Mesothelial cell of epicardium (in vitro differentiated cells): Measurements from ENCODE around the gene SLC34A1. TPM values are rescaled to one million over a fixed set of nuclear protein-coding genes. Genes with fewer than 3 reads are reported as not detected.
"Not testable (repeated sequence)": the region's sequence is repeated elsewhere in the genome, so short reads cannot be mapped to it uniquely, and the experiment has no call there.

Experiments
- DNase-seq, 2 experiments: peaks; one replicate each; pipeline ENCODE4 v3.0.0; 2021; ENCODE audit warnings: low spot score in 2 of 2; ENCODE audit not compliant: unreplicated experiment in 2 of 2
- H3K27ac Mint-ChIP-seq: 2 replicates; pipeline ENCODE4 v1.8.0; 2021; ENCODE audit warnings: mixed read lengths
- H3K27me3 Mint-ChIP-seq: 2 replicates; pipeline ENCODE4 v1.8.0; 2021; ENCODE audit warnings: low read depth, mixed read lengths
- H3K36me3 Mint-ChIP-seq: 2 replicates; pipeline ENCODE4 v1.8.0; 2021; ENCODE audit warnings: mixed read lengths
- H3K4me1 Mint-ChIP-seq: 2 replicates; pipeline ENCODE4 v1.8.0; 2021; ENCODE audit warnings: mixed read lengths
- H3K4me3 Mint-ChIP-seq: 2 replicates; pipeline ENCODE4 v1.8.0; 2021; ENCODE audit warnings: mild to moderate bottlenecking, moderate library complexity, mixed read lengths
- H3K9me3 Mint-ChIP-seq: 2 replicates; pipeline ENCODE4 v1.8.0; 2021; ENCODE audit warnings: mixed read lengths
- total RNA-seq: library from RNA; stranded (reverse); gene quantifications from 3 replicates; pipeline ENCODE4 v1.2.1, GENCODE V29; 2021
- TF ChIP-seq, protein P1 (sequence below): fragments of 200-600 bp; sonication (generic); IDR thresholded peaks from one replicate; pipeline ENCODE4 v1.5.0; 2021; ENCODE audit warnings: antibody characterized with exemption; ENCODE audit not compliant: unreplicated experiment

The SLC34A1 gene
- total RNA-seq, 1 donor from 2014 or later: not detected

DNA sequence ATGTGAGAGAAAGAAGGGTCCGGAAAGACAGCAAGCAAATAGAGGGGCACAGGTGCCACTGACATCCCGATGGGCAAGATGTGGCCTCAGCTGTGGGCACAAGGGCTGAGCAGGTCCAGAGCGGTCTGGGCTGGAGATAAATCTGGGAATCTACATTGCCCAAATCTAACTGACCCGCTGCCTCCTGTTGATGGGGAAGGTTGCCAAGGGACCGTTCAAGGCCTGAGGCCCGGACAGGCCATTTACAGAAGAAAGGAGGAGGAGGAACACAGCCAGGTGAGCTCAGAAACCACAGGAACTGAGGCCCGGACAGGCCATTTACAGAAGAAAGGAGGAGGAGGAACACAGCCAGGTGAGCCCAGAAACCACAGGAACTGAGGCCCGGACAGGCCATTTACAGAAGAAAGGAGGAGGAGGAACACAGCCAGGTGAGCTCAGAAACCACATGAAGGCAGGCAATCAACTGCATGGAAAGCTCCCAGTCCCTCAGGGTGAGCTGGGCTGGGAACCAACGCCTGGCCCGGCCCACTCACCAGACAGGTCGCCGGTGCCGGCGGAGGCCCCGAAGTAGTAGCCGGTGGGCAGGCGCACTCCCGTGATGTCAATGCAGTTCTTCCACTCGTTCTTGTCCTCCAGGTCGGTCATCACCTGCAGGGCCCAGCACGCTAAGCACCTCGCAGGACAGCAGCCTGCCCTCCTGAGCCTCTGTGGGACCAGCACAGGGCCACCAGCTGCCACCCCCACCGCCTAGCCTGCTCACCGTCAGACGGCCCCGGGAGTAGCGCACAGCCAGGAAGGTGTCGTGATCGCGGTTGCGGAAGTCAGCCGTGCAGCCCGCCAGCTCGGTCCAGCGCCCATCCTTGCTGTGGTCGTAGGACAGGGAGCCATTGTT is 47.4 kb upstream of the SLC34A1 start:
- no peak overlapping the region for H3K4me3 Mint-ChIP-seq
- TF ChIP-seq, protein P1, sequence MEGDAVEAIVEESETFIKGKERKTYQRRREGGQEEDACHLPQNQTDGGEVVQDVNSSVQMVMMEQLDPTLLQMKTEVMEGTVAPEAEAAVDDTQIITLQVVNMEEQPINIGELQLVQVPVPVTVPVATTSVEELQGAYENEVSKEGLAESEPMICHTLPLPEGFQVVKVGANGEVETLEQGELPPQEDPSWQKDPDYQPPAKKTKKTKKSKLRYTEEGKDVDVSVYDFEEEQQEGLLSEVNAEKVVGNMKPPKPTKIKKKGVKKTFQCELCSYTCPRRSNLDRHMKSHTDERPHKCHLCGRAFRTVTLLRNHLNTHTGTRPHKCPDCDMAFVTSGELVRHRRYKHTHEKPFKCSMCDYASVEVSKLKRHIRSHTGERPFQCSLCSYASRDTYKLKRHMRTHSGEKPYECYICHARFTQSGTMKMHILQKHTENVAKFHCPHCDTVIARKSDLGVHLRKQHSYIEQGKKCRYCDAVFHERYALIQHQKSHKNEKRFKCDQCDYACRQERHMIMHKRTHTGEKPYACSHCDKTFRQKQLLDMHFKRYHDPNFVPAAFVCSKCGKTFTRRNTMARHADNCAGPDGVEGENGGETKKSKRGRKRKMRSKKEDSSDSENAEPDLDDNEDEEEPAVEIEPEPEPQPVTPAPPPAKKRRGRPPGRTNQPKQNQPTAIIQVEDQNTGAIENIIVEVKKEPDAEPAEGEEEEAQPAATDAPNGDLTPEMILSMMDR: no peak
- no peaks in the 10 kb centered on the region for H3K4me1 Mint-ChIP-seq
- H3K36me3 Mint-ChIP-seq: peaks cover 30% of the 10 kb centered on the region
- DNase-seq: no peak
- H3K27me3 Mint-ChIP-seq: no peaks in the 10 kb centered on the region
- no peaks in the 10 kb centered on the region for H3K9me3 Mint-ChIP-seq
- no peak overlapping the region for H3K27ac Mint-ChIP-seq

DNA sequence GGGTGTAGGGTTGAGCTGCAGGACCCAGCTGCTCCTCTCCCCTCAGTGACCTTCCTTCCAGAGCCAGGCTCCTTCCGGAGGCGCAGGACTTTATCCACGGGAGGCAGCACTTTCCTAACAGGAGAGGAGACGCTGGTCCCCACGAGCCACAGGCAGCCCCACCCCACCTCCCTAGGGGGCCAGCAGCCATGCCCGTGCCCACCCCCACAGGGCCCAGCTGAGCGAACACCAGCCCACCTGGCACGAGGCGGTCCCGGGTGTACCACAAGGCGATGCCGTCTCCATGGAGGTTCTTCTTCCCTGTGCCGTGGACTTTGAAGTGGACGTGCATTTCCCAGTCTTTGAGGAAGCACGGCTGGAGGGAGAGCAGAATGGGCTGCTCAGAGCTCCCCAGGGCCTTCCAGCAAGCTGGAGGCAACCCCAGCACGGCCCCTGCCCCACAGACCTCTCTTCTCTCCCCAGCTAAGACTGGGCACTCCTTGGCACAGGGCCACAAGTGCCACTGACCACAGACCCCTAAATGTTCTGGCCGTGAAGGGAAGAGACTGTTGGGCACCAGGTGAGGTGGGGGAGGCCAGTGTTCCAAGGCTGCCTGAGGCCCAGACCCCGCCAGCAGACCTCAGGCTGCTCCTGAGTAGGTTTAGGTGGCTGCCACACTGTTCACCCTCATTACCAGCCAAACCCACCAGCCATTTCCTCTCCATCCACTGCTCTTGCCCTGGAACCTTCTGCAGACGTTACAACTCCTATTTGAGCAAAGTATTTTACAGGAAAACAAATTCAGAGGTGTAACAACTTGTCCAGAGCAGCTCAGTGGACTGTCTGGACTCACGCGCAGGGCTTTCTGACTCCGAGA is 45.8 kb upstream of the SLC34A1 start:
- Mint-ChIP-seq H3K27me3 (no peaks in the 10 kb centered on the region), H3K9me3 (no peaks in the 10 kb centered on the region), H3K4me1 (no peaks in the 10 kb centered on the region), H3K27ac (no peak overlapping the region), H3K4me3 (no peak overlapping the region), H3K36me3 (peaks cover 31% of the 10 kb centered on the region)
- no peak for DNase-seq
- TF ChIP-seq, protein P1: no peak

DNA sequence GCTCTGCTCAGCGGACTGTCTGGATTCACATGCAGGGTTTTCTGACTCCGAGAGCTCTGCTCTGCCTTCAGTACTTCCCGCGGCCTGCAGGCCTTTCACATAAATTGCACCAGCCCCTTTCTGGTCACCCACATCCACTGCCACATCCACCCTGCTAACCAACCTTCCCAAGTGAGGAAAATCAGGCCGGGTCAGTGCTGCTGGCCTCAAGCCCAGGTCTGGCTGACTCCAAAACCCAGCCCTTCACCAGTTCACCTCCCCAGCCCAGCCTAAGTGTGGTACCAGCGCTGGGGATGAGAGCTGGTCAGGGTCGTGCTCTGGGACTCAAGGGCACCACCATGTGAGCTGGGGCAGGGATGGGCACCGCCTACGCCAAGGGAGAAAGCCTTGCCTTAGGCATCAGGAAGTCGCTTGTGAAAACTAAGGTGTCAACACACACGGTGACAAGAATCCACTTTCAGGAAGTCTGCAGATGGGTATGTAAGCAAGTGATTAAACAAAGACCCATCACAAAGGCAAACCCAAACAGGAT is 45.1 kb upstream of the SLC34A1 start:
- TF ChIP-seq, protein P1: no peak
- no peak overlapping the region for H3K4me3 Mint-ChIP-seq
- H3K27me3 Mint-ChIP-seq: no peaks in the 10 kb centered on the region
- no peaks in the 10 kb centered on the region for H3K4me1 Mint-ChIP-seq
- DNase-seq: no peak
- peaks cover 27% of the 10 kb centered on the region for H3K36me3 Mint-ChIP-seq
- no peaks in the 10 kb centered on the region for H3K9me3 Mint-ChIP-seq
- no peak overlapping the region for H3K27ac Mint-ChIP-seq

DNA sequence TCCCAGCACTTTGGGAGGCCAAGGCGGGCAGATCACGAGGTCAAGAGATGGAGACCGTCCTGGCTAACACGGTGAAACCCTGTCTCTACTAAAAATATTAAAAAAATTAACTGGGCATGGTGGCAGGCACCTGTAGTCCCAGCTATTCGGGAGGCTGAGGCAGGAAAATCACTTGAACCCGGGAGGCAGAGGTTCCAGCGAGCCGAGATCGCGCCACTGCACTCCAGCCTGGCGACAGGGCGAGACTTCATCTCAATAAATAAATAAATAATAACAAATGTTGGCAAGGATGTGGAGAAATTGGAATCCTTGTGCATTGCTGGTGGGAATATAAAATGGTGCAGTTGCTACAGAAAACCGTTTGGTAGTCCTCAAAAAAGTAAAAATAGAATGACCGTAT is 41.2 kb upstream of the SLC34A1 start:
- not testable (repeated sequence) for H3K4me3 Mint-ChIP-seq, DNase-seq, H3K27me3 Mint-ChIP-seq, H3K27ac Mint-ChIP-seq, H3K9me3 Mint-ChIP-seq, H3K4me1 Mint-ChIP-seq
- H3K36me3 Mint-ChIP-seq: peaks cover 22% of the 10 kb centered on the region

DNA sequence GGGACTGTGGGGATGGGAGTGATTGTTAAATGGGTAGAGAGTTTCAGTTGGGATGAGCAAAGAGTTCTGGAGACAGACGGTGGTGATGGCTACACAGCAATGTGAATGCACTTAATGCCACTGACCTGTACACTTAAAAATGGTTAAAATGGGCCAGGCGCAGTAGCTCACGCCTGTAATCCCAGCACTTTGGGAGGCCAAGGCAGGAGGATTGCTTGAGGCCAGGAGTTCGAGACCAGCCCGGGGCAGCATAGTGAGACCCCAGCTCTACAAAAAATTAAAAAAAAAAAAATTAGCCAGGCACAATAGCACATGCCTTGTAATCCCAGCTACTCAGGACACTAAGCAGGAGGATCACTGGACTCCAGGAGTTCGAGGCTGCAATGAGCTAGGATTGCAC is 40.5 kb upstream of the SLC34A1 start:
- Mint-ChIP-seq H3K4me3 (no peak overlapping the region), H3K27me3 (no peaks in the 10 kb centered on the region), H3K36me3 (peaks cover 22% of the 10 kb centered on the region), H3K27ac (no peak overlapping the region), H3K9me3 (no peaks in the 10 kb centered on the region), H3K4me1 (peaks cover 2% of the 10 kb centered on the region)
- DNase-seq: no peak
- TF ChIP-seq, protein P1: no peak

DNA sequence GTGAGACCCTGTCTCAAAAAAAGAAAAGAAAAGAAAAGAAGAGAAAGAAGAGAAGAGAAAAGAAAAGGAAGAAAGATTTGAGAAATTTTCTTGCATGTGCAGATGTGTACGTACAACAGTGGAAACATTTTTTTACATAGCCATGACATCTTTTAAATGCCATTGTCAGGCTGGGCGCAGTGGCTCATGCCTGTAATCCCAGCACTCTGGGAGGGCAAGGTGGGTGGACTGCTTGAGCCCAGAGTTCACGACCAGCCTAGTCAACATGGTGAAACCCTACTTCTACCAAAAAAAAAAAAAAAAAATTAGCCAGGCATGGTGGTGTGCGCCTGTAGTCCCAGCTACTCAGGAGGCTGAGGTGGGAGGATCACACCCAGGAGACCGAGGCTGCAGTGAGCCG is 39.3 kb upstream of the SLC34A1 start:
- Mint-ChIP-seq H3K4me1 (peaks cover 12% of the 10 kb centered on the region), H3K4me3 (no peak overlapping the region), H3K27ac (no peak overlapping the region), H3K9me3 (no peaks in the 10 kb centered on the region), H3K36me3 (peaks cover 21% of the 10 kb centered on the region), H3K27me3 (no peaks in the 10 kb centered on the region)
- TF ChIP-seq, protein P1: no peak
- no peak for DNase-seq
